ENCODE measurements around the gene FGF6.

GRCh38 chr12:4421590-4422031, 24.0 kb downstream of the FGF6 start:
- TF ChIP-seq EZH2 (IDR thresholded peaks at IDR 0.05; ENCODE audit: low read depth) (no peak), CTCF (conservative IDR thresholded peaks at IDR 0.05) (peak; percentile 85)
